Spleen (tissue), 11 donors: ENCODE data around the gene RNF14. TPM values are rescaled to one million over a fixed set of nuclear protein-coding genes. Genes with fewer than 3 reads are reported as not detected.

Source experiments
- DNase-seq: peaks from one replicate; pipeline ENCODE4 v3.0.0-alpha.2; 2020
- H3K27ac ChIP-seq, 8 donors: fragments of 200-600 bp; sonication (generic) in 7 of 8; 1 replicate in 4 of 8; 2 replicates in 4 of 8; pipeline versions ENCODE4 v1.5.0 to v1.8.0; 2016 to 2021; ENCODE audit warnings: inconsistent platforms in 4 of 8, mild to moderate bottlenecking in 4 of 8, moderate library complexity in 1 of 8
- H3K27me3 ChIP-seq, 7 donors: fragments of 200-600 bp; sonication (generic) in 6 of 7; replicated peaks in 1 of 7; 1 replicate in 4 of 7; 2 replicates in 3 of 7; pipeline versions ENCODE4 v1.5.0 to v1.8.0; 2016 to 2021; ENCODE audit warnings: inconsistent platforms in 3 of 7, mild to moderate bottlenecking in 1 of 7
- H3K36me3 ChIP-seq, 6 donors: fragments of 200-600 bp; sonication (generic) in 5 of 6; 1 replicate in 4 of 6; 2 replicates in 2 of 6; pipeline versions ENCODE4 v1.5.0 to v1.8.0; 2016 to 2021; ENCODE audit warnings: inconsistent platforms in 2 of 6
- H3K4me1 ChIP-seq, 6 donors: fragments of 200-600 bp; sonication (generic) in 5 of 6; 1 replicate in 3 of 6; 2 replicates in 3 of 6; pipeline versions ENCODE4 v1.5.0 to v1.8.0; 2016 to 2021; ENCODE audit warnings: inconsistent platforms in 3 of 6
- H3K4me3 ChIP-seq, 8 donors: fragments of 200-600 bp; sonication (generic) in 7 of 8; 1 replicate in 4 of 8; 2 replicates in 4 of 8; pipeline versions ENCODE4 v1.5.0 to v1.8.0; 2016 to 2021; ENCODE audit warnings: inconsistent platforms in 4 of 8, mild to moderate bottlenecking in 4 of 8, moderate library complexity in 2 of 8
- H3K9me3 ChIP-seq, 8 donors: fragments of 200-600 bp; sonication (generic) in 7 of 8; 1 replicate in 4 of 8; 2 replicates in 4 of 8; pipeline versions ENCODE4 v1.5.0 to v1.8.0; 2016 to 2021; ENCODE audit warnings: inconsistent platforms in 4 of 8
- CTCF ChIP-seq, 11 experiments: fragments of 200-600 bp in 7 of 11; fragments of 450-650 bp in 4 of 11; sonication (generic) in 4 of 11; IDR thresholded peaks in 8 of 11; conservative IDR thresholded peaks in 3 of 11; 1 replicate in 7 of 11; 2 replicates in 4 of 11; pipeline versions ENCODE4 v1.4.0 to v1.8.0; 2016 to 2021; ENCODE audit warnings: antibody characterized with exemption in 11 of 11, inconsistent platforms in 4 of 11, mild to moderate bottlenecking in 1 of 11
- POLR2A ChIP-seq, 3 donors: fragments of 450-650 bp; IDR thresholded peaks; one replicate each; pipeline ENCODE4 v1.5.1; 2017; ENCODE audit warnings: antibody characterized with exemption in 3 of 3, mild to moderate bottlenecking in 1 of 3
- POLR2AphosphoS5 ChIP-seq, 3 donors: sonication (generic); formaldehyde crosslinking; IDR thresholded peaks; one replicate each; pipeline ENCODE4 v1.5.1; 2017; ENCODE audit warnings: antibody characterized with exemption in 3 of 3
- WGBS, 5 donors: extraction: QIAGEN DNeasy Blood & Tissue Kit in 3 of 5; methylation state at CpG; one replicate each; pipeline versions ENCODE4 v1.1.5 to v1.1.7; 2013 to 2018; 5-methylcytosine and 5-hydroxymethylcytosine counted together
- intact Hi-C: fragments of 100-400 bp; cut with DNase I; formaldehyde crosslinking; loops from one replicate; pipeline ENCODE4 v1.15.0; 2023; ENCODE audit warnings: low total_unique reads
- polyA plus RNA-seq, 3 donors: library from polyadenylated mRNA; stranded (reverse); fragments of 200-250 nt; gene quantifications; one replicate each; pipeline ENCODE4 v1.2.1, GENCODE V29; 2013
- total RNA-seq, 7 donors: library from RNA; depleted of rRNA in 3 of 7; stranded (reverse); fragments of >200 nt in 3 of 7; fragmentation: NEBNext Ultra II Directional in 4 of 7; extraction: Animal tissue kit (Norgen Biotek cat#: 25700) in 4 of 7; gene quantifications; one replicate each; pipeline versions ENCODE4 v1.1.0 to v1.2.1, GENCODE V29; 2016 to 2021
- donor health status: healthy with polysubstance abuse.
- donor health status: DM: no; HTN: no; CAD: no; lungs with moderate emphysema.
- donor health status: DM: no; HTN: no; CAD: no.
- donor health status: Bipolar disorder and iron deficiency.
- donor health status: healthy.
- donor health status: DM: no; HTN: no; CAD: no.
- donor health status: DM: yes; HTN: yes; CAD: no.

The RNF14 gene
- total and polyA plus RNA-seq, 10 donors = 13.6 to 60.2 (median 45.3) TPM

GRCh38 chr5:141961466-141961865 is 7.4 kb upstream of the RNF14 start:
- 90 to 97% (median 94%) methylated on average over 3 of the region's 3 CpGs for WGBS, 5 donors
- intact Hi-C loops = loop anchor here (5.0 kb wide), 1 partner anchor 269 kb away; no protein-coding TSS in a partner anchor
- Histone ChIP-seq H3K36me3 (no peaks in the 10 kb centered on the region), H3K4me1 (peaks cover 31 to 59% (median 43%) of the 10 kb centered on the region in 6 donors), H3K4me3 (no peak overlapping the region), H3K27ac (peak overlapping the region in 4 of 8 donors; percentile 59 to 81 (median 66)), H3K27me3 (no peaks in the 10 kb centered on the region), H3K9me3 (no peaks in the 10 kb centered on the region)
- TF ChIP-seq POLR2AphosphoS5 (IDR thresholded peaks at IDR 0.05) = no peak
- no peak for TF ChIP-seq CTCF (IDR thresholded peaks at IDR 0.05 in 8 of 11, conservative IDR thresholded peaks at IDR 0.05 in 3 of 11)
- TF ChIP-seq POLR2A (IDR thresholded peaks at IDR 0.05) = no peak
- DNase-seq = no peak

GRCh38 chr5:141963701-141964100 is 5.2 kb upstream of the RNF14 start:
- Histone ChIP-seq H3K9me3 (no peaks in the 10 kb centered on the region), H3K4me3 (no peak overlapping the region), H3K27me3 (no peaks in the 10 kb centered on the region), H3K27ac (no peak overlapping the region), H3K4me1 (peaks cover 22 to 50% (median 36%) of the 10 kb centered on the region in 6 donors), H3K36me3 (no peaks in the 10 kb centered on the region)
- TF ChIP-seq CTCF (IDR thresholded peaks at IDR 0.05 in 8 of 11, conservative IDR thresholded peaks at IDR 0.05 in 3 of 11) (no peak), POLR2A (IDR thresholded peaks at IDR 0.05) (no peak), POLR2AphosphoS5 (IDR thresholded peaks at IDR 0.05) (no peak)
- no peak for DNase-seq
- intact Hi-C loops = loop anchor here (5.0 kb wide), 1 partner anchor 271 kb away; no protein-coding TSS in a partner anchor
- WGBS, 5 donors = 30 to 44% (median 38%) methylated on average over 3 of the region's 3 CpGs

GRCh38 chr5:141965071-141965470 is 3.8 kb upstream of the RNF14 start:
- H3K4me1 ChIP-seq = peaks cover 19 to 48% (median 34%) of the 10 kb centered on the region in 6 donors
- H3K4me3 ChIP-seq = no peak overlapping the region
- TF ChIP-seq CTCF (IDR thresholded peaks at IDR 0.05 in 8 of 11, conservative IDR thresholded peaks at IDR 0.05 in 3 of 11) (no peak), POLR2A (IDR thresholded peaks at IDR 0.05) (no peak), POLR2AphosphoS5 (IDR thresholded peaks at IDR 0.05) (no peak)
- WGBS, 5 donors = 77 to 89% (median 79%) methylated on average over 7 of the region's 7 CpGs
- intact Hi-C loops = no loop called here
- no peaks in the 10 kb centered on the region for H3K27me3 ChIP-seq
- no peak overlapping the region for H3K27ac ChIP-seq
- no peak for DNase-seq
- no peaks in the 10 kb centered on the region for H3K9me3 ChIP-seq
- no peaks in the 10 kb centered on the region for H3K36me3 ChIP-seq

GRCh38 chr5:141966275-141966962 is 2.5 kb upstream of the RNF14 start:
- TF ChIP-seq POLR2AphosphoS5 (IDR thresholded peaks at IDR 0.05) (no peak), CTCF (IDR thresholded peaks at IDR 0.05 in 8 of 11, conservative IDR thresholded peaks at IDR 0.05 in 3 of 11) (no peak), POLR2A (IDR thresholded peaks at IDR 0.05) (no peak)
- H3K27ac ChIP-seq = no peak overlapping the region
- no peaks in the 10 kb centered on the region for H3K27me3 ChIP-seq
- no peak for DNase-seq
- H3K9me3 ChIP-seq = no peaks in the 10 kb centered on the region
- intact Hi-C loops = no loop called here
- peaks cover 0 to 4% (median 0%) of the 10 kb centered on the region in 6 donors for H3K36me3 ChIP-seq
- H3K4me3 ChIP-seq = no peak overlapping the region
- WGBS, 5 donors = 74 to 88% (median 77%) methylated on average over 4 of the region's 4 CpGs
- peaks cover 13 to 47% (median 33%) of the 10 kb centered on the region in 6 donors for H3K4me1 ChIP-seq
